Omental fat pad (tissue), 4 donors: ENCODE data around the gene CHST12. TPM values are rescaled to one million over a fixed set of nuclear protein-coding genes. Genes with fewer than 3 reads are reported as not detected.

Experiments used
- ATAC-seq: fragments of 150-250 bp; one replicate; pipeline ENCODE4 v1.9.1; 2016; ENCODE audit warnings: mild to moderate bottlenecking, moderate library complexity; ENCODE audit not compliant: low FRiP score
- DNase-seq: peaks from one replicate; pipeline ENCODE4 v3.0.0-alpha.2; 2019; ENCODE audit warnings: low spot score
- CTCF ChIP-seq, 3 donors: fragments of 450-650 bp; IDR thresholded peaks; one replicate each; pipeline ENCODE4 v1.5.1; 2016 to 2017; ENCODE audit warnings: antibody characterized with exemption in 3 of 3, mild to moderate bottlenecking in 3 of 3, moderate library complexity in 2 of 3
- total RNA-seq, 4 donors: library from RNA; depleted of rRNA; stranded (reverse); fragments of >200 nt; gene quantifications; one replicate each; pipeline ENCODE4 v1.1.0, GENCODE V29; 2016

CHST12 gene
- total RNA-seq, 4 donors from 2014 or later, result 7.9 to 18.3 (median 11.3) TPM

GRCh38 chr7:2488681-2489080 is 85.3 kb downstream of the CHST12 start:
- no peak for ATAC-seq
- DNase-seq, result no peak
- no peak for TF ChIP-seq CTCF (IDR thresholded peaks at IDR 0.05)

- no peak for TF ChIP-seq CTCF (IDR thresholded peaks at IDR 0.05)
- ATAC-seq, result no peak
- DNase-seq, result no peak
Observed at GRCh38 chr7:2490181-2490651, 86.8 kb downstream of the CHST12 start.

- no peak for ATAC-seq
- no peak for DNase-seq
- TF ChIP-seq CTCF (IDR thresholded peaks at IDR 0.05), result no peak
Observed at GRCh38 chr7:2492038-2492437, 88.6 kb downstream of the CHST12 start.

GRCh38 chr7:2493205-2494164 is 90.1 kb downstream of the CHST12 start:
- DNase-seq (no peak), ATAC-seq (no peak)
- TF ChIP-seq CTCF (IDR thresholded peaks at IDR 0.05), result no peak

GRCh38 chr7:2494191-2495130 is 91.0 kb downstream of the CHST12 start:
- TF ChIP-seq CTCF (IDR thresholded peaks at IDR 0.05), result no peak
- no peak for DNase-seq
- no peak for ATAC-seq

- ATAC-seq, result no peak
- DNase-seq, result no peak
- no peak for TF ChIP-seq CTCF (IDR thresholded peaks at IDR 0.05)
Observed at GRCh38 chr7:2495418-2496299, 92.2 kb downstream of the CHST12 start.
